ENCODE results near the gene RNF133. TPM values are rescaled to one million over a fixed set of nuclear protein-coding genes. Genes with fewer than 3 reads are reported as not detected.

The RNF133 gene
- total RNA-seq (2014; rRNA removed; shearing (Covaris generic)) (not detected in 2 replicates), polyA plus RNA-seq (2016; fragmentation: Nextera tagmentation; extraction: Ambion mirVana) (not detected in 2 replicates)

GRCh38 chr7:122699017-122699416 lies at the start of gene RNF133:
Gene RNF133 (minus strand): TSS chr7:122699117. CDS start chr7:122698918, 199 bp downstream.
- Histone ChIP-seq H2AFZ (no peak within 1 kb of the TSS), H3K4me3 (no peak within 1 kb of the TSS), H3K27me3 (replicated peaks; ENCODE audit: insufficient read depth) (no peaks in the 10 kb centered on the region), H4K20me1 (ENCODE audit: insufficient read depth) (no peaks in the 10 kb centered on the region), H3K9ac (no peak within 1 kb of the TSS), H3K4me2 (ENCODE audit: unreplicated experiment) (no peak within 1 kb of the TSS), H3K4me1 (ENCODE audit: insufficient read depth) (no peaks in the 10 kb centered on the region), H3K9me3 (ENCODE audit: low read depth) (no peaks in the 10 kb centered on the region), H3K9me2 (ENCODE audit: insufficient read depth) (no peaks in the 10 kb centered on the region), H3K36me3 (ENCODE audit: low read depth) (no peaks in the 10 kb centered on the region), H3K27ac (no peak within 1 kb of the TSS), H3F3A (ENCODE audit: insufficient read depth) (no peaks in the 10 kb centered on the region), H3K79me2 (ENCODE audit: insufficient read depth) (no peaks in the 10 kb centered on the region)
- in situ Hi-C loops (cut with MboI), result no loop called here
- DNase-seq, result no peak
- no peak for TF ChIP-seq EZH2 (IDR thresholded peaks at IDR 0.05; ENCODE audit: insufficient read depth, poor library complexity, severe bottlenecking)
- TF ChIP-seq EZH2phosphoT487 (IDR thresholded peaks at IDR 0.05; ENCODE audit: insufficient read depth, low read depth), result no peak

GRCh38 chr7:122748195-122748594 lies 49.3 kb upstream of the RNF133 start:
- DNase-seq, result no peak
- H2AFZ ChIP-seq, result no peak overlapping the region
- no peaks in the 10 kb centered on the region for H3K36me3 ChIP-seq (ENCODE audit: low read depth)
- H3K9me2 ChIP-seq (ENCODE audit: insufficient read depth), result no peaks in the 10 kb centered on the region
- TF ChIP-seq EZH2phosphoT487 (IDR thresholded peaks at IDR 0.05; ENCODE audit: insufficient read depth, low read depth) (no peak), EZH2 (IDR thresholded peaks at IDR 0.05; ENCODE audit: insufficient read depth, poor library complexity, severe bottlenecking) (no peak)
- WGBS, 2 experiments (ENCODE audit: low coverage in 1 of 2, low lambda C conversion rate in 2 of 2, missing lambda C conversion rate in 2 of 2), result 6 to 10% methylated on average over 2 of the region's 2 CpGs
- in situ Hi-C loops (cut with MboI), result no loop called here
- H3K79me2 ChIP-seq (ENCODE audit: insufficient read depth), result no peaks in the 10 kb centered on the region
- H3K27ac ChIP-seq, result no peak overlapping the region
- no peak overlapping the region for H3K9ac ChIP-seq
- H3K4me2 ChIP-seq (ENCODE audit: unreplicated experiment), result no peak overlapping the region
- no peaks in the 10 kb centered on the region for H4K20me1 ChIP-seq (ENCODE audit: insufficient read depth)
- H3K4me3 ChIP-seq, result no peak overlapping the region
- no peaks in the 10 kb centered on the region for H3K27me3 ChIP-seq (replicated peaks; ENCODE audit: insufficient read depth)
- H3K4me1 ChIP-seq (ENCODE audit: insufficient read depth), result no peaks in the 10 kb centered on the region
- H3K9me3 ChIP-seq (ENCODE audit: low read depth), result no peaks in the 10 kb centered on the region
- no peaks in the 10 kb centered on the region for H3F3A ChIP-seq (ENCODE audit: insufficient read depth)

DNA sequence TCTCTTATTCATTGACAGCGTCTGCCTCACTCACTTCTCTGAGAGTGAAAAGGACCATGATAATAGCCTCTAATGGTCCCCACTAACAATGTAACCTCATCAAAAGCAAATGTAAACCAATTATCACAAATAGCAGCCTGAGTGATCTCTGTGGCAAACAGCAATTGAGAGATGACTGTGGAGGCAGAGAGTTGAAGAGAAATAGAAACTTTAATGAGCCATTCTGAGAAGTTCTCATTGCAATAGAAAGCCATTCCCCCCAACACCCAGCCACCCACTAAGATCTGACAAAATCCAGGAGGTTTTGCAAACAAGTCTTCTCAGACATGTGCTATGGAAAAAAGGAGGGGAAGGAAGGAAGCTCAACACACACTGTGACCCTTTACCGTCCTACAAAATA lies 48.0 kb upstream of the RNF133 start:
- Histone ChIP-seq H3K4me3 (no peak overlapping the region), H3K36me3 (ENCODE audit: low read depth) (no peaks in the 10 kb centered on the region), H3K79me2 (ENCODE audit: insufficient read depth) (no peaks in the 10 kb centered on the region), H3K27ac (no peak overlapping the region), H3K9me3 (ENCODE audit: low read depth) (no peaks in the 10 kb centered on the region), H2AFZ (no peak overlapping the region), H3K9ac (no peak overlapping the region), H3K9me2 (ENCODE audit: insufficient read depth) (no peaks in the 10 kb centered on the region), H3F3A (ENCODE audit: insufficient read depth) (no peaks in the 10 kb centered on the region), H3K27me3 (replicated peaks; ENCODE audit: insufficient read depth) (no peaks in the 10 kb centered on the region), H4K20me1 (ENCODE audit: insufficient read depth) (no peaks in the 10 kb centered on the region), H3K4me1 (ENCODE audit: insufficient read depth) (no peaks in the 10 kb centered on the region), H3K4me2 (ENCODE audit: unreplicated experiment) (no peak overlapping the region)
- in situ Hi-C loops (cut with MboI), result no loop called here
- TF ChIP-seq EZH2phosphoT487 (IDR thresholded peaks at IDR 0.05; ENCODE audit: insufficient read depth, low read depth) (no peak), EZH2 (IDR thresholded peaks at IDR 0.05; ENCODE audit: insufficient read depth, poor library complexity, severe bottlenecking) (no peak)
- WGBS, 2 experiments (ENCODE audit: low coverage in 1 of 2, low lambda C conversion rate in 2 of 2, missing lambda C conversion rate in 2 of 2), result 8 to 19% methylated on average over 2 of the region's 2 CpGs
- no peak for DNase-seq

GRCh38 chr7:122743211-122743610 lies 44.3 kb upstream of the RNF133 start:
- Histone ChIP-seq H3K79me2 (ENCODE audit: insufficient read depth) (no peaks in the 10 kb centered on the region), H3K4me1 (ENCODE audit: insufficient read depth) (no peaks in the 10 kb centered on the region), H3K9ac (no peak overlapping the region), H3K9me2 (ENCODE audit: insufficient read depth) (no peaks in the 10 kb centered on the region), H2AFZ (no peak overlapping the region), H3K4me3 (no peak overlapping the region), H3K9me3 (ENCODE audit: low read depth) (no peaks in the 10 kb centered on the region), H3K4me2 (ENCODE audit: unreplicated experiment) (no peak overlapping the region), H3K27ac (no peak overlapping the region), H4K20me1 (ENCODE audit: insufficient read depth) (no peaks in the 10 kb centered on the region), H3K27me3 (replicated peaks; ENCODE audit: insufficient read depth) (no peaks in the 10 kb centered on the region; the same call in 1 of the 2 replicates), H3K36me3 (ENCODE audit: low read depth) (no peaks in the 10 kb centered on the region), H3F3A (ENCODE audit: insufficient read depth) (no peaks in the 10 kb centered on the region)
- no peak for TF ChIP-seq EZH2 (IDR thresholded peaks at IDR 0.05; ENCODE audit: insufficient read depth, poor library complexity, severe bottlenecking)
- no peak for TF ChIP-seq EZH2phosphoT487 (IDR thresholded peaks at IDR 0.05; ENCODE audit: insufficient read depth, low read depth)
- no peak for DNase-seq
- in situ Hi-C loops (cut with MboI), result no loop called here

- H3K4me3 ChIP-seq, result no peak overlapping the region
- no peaks in the 10 kb centered on the region for H3K4me1 ChIP-seq (ENCODE audit: insufficient read depth)
- no peaks in the 10 kb centered on the region for H3F3A ChIP-seq (ENCODE audit: insufficient read depth)
- no peaks in the 10 kb centered on the region for H3K9me3 ChIP-seq (ENCODE audit: low read depth)
- H2AFZ ChIP-seq, result no peak overlapping the region
- no peak overlapping the region for H3K9ac ChIP-seq
- no peaks in the 10 kb centered on the region for H3K79me2 ChIP-seq (ENCODE audit: insufficient read depth)
- TF ChIP-seq EZH2phosphoT487 (IDR thresholded peaks at IDR 0.05; ENCODE audit: insufficient read depth, low read depth) (no peak), EZH2 (IDR thresholded peaks at IDR 0.05; ENCODE audit: insufficient read depth, poor library complexity, severe bottlenecking) (no peak)
- H4K20me1 ChIP-seq (ENCODE audit: insufficient read depth), result no peaks in the 10 kb centered on the region
- in situ Hi-C loops (cut with MboI), result no loop called here
- DNase-seq, result no peak
- no peaks in the 10 kb centered on the region for H3K36me3 ChIP-seq (ENCODE audit: low read depth)
- H3K9me2 ChIP-seq (ENCODE audit: insufficient read depth), result no peaks in the 10 kb centered on the region
- H3K4me2 ChIP-seq (ENCODE audit: unreplicated experiment), result no peak overlapping the region
- H3K27me3 ChIP-seq (replicated peaks; ENCODE audit: insufficient read depth), result no peaks in the 10 kb centered on the region; the same call in 1 of the 2 replicates
- WGBS, 2 experiments (ENCODE audit: low coverage in 1 of 2, low lambda C conversion rate in 2 of 2, missing lambda C conversion rate in 2 of 2), result 28 to 29% methylated on average over 2 of the region's 2 CpGs
- no peak overlapping the region for H3K27ac ChIP-seq
Measured at GRCh38 chr7:122738947-122739346, 40.0 kb upstream of the RNF133 start.
